Loucy (cell line): ENCODE data around the gene MICAL3.

ENCODE experiments used
- H2AFZ ChIP-seq: fragments of 200-600 bp; sonication (generic); 2 replicates; pipeline ENCODE4 v1.6.0; 2016; ENCODE audit warnings: antibody characterized with exemption, mild to moderate bottlenecking, low read length, moderate library complexity
- H3F3A ChIP-seq: fragments of 200-600 bp; 2 replicates; pipeline ENCODE4 v1.6.0; 2016; ENCODE audit warnings: antibody characterized with exemption, low read depth, mild to moderate bottlenecking
- H3K27me3 ChIP-seq: fragments of 200-600 bp; sonication (generic); 2 replicates; pipeline ENCODE4 v1.6.1; 2014; ENCODE audit warnings: low read length, mild to moderate bottlenecking; ENCODE audit not compliant: insufficient read depth, poor library complexity, severe bottlenecking
- H3K36me3 ChIP-seq: fragments of 200-600 bp; sonication (generic); 2 replicates; pipeline ENCODE4 v1.6.1; 2016; ENCODE audit warnings: low read length; ENCODE audit not compliant: insufficient read depth
- H3K4me1 ChIP-seq: fragments of 200-600 bp; sonication (generic); 2 replicates; pipeline ENCODE4 v1.5.1; 2014; ENCODE audit warnings: low read length, mild to moderate bottlenecking; ENCODE audit not compliant: insufficient read depth, poor library complexity, severe bottlenecking
- H3K4me2 ChIP-seq: fragments of 200-600 bp; sonication (generic); 2 replicates; pipeline ENCODE4 v1.6.0; 2014; ENCODE audit warnings: antibody characterized with exemption, low read length, low read depth, mild to moderate bottlenecking; ENCODE audit not compliant: poor library complexity, severe bottlenecking
- H3K4me3 ChIP-seq: fragments of 200-600 bp; sonication (generic); 2 replicates; pipeline ENCODE4 v1.5.1; 2014; ENCODE audit warnings: low read length, mild to moderate bottlenecking, mixed read lengths; ENCODE audit not compliant: poor library complexity, severe bottlenecking
- H3K79me2 ChIP-seq: fragments of 200-600 bp; sonication (generic); 2 replicates; pipeline ENCODE4 v1.6.1; 2014; ENCODE audit warnings: low read length; ENCODE audit not compliant: insufficient read depth
- H3K9ac ChIP-seq: fragments of 200-600 bp; sonication (generic); 2 replicates; pipeline ENCODE4 v1.6.0; 2014; ENCODE audit warnings: mild to moderate bottlenecking, low read depth, low read length, moderate library complexity; ENCODE audit not compliant: poor library complexity, severe bottlenecking
- H3K9me2 ChIP-seq: fragments of 200-600 bp; sonication (generic); replicated peaks from 2 replicates; pipeline ENCODE4 v1.6.1; 2016; ENCODE audit warnings: low read depth, low read length, mixed read lengths
- H3K9me3 ChIP-seq: fragments of 200-600 bp; sonication (generic); 2 replicates; pipeline ENCODE4 v1.6.1; 2014; ENCODE audit warnings: mild to moderate bottlenecking, antibody characterized with exemption, low read length, low read depth; ENCODE audit not compliant: insufficient read depth
- H4K20me1 ChIP-seq: fragments of 200-600 bp; sonication (generic); 2 replicates; pipeline ENCODE4 v1.6.0; 2014; ENCODE audit warnings: antibody characterized with exemption, low read length, mild to moderate bottlenecking; ENCODE audit not compliant: insufficient read depth, poor library complexity, severe bottlenecking
- CTCF ChIP-seq: fragments of 200-600 bp; sonication (generic); conservative IDR thresholded peaks from 2 replicates; pipeline ENCODE4 v1.5.1; 2014; ENCODE audit warnings: mild to moderate bottlenecking, antibody characterized with exemption, low read length
- EZH2phosphoT487 ChIP-seq: fragments of 200-600 bp; IDR thresholded peaks from 2 replicates; pipeline ENCODE4 v1.6.1; 2018; ENCODE audit warnings: antibody characterized with exemption, mild to moderate bottlenecking, moderate library complexity, borderline replicate concordance

The MICAL3 gene

GRCh38 chr22:17797721-17798559 is 226.4 kb downstream of the MICAL3 start:
- TF ChIP-seq CTCF (no peak), EZH2phosphoT487 (no peak)
- Histone ChIP-seq H3K27me3 (no peaks in the 10 kb centered on the region), H3K79me2 (no peaks in the 10 kb centered on the region), H3F3A (no peaks in the 10 kb centered on the region), H3K4me2 (no peak overlapping the region), H3K9ac (no peak overlapping the region), H3K9me3 (no peaks in the 10 kb centered on the region), H2AFZ (no peak overlapping the region), H4K20me1 (no peaks in the 10 kb centered on the region), H3K36me3 (no peaks in the 10 kb centered on the region), H3K4me3 (no peak overlapping the region), H3K4me1 (no peaks in the 10 kb centered on the region), H3K9me2 (no peaks in the 10 kb centered on the region)

GRCh38 chr22:17796695-17797094 is 227.7 kb downstream of the MICAL3 start:
- Histone ChIP-seq H2AFZ (no peak overlapping the region), H3K4me1 (no peaks in the 10 kb centered on the region), H3K4me2 (no peak overlapping the region), H3K27me3 (no peaks in the 10 kb centered on the region), H3F3A (no peaks in the 10 kb centered on the region), H3K9me3 (no peaks in the 10 kb centered on the region), H3K9ac (no peak overlapping the region), H3K9me2 (no peaks in the 10 kb centered on the region), H3K79me2 (no peaks in the 10 kb centered on the region), H3K36me3 (no peaks in the 10 kb centered on the region), H4K20me1 (no peaks in the 10 kb centered on the region), H3K4me3 (no peak overlapping the region)
- TF ChIP-seq CTCF, result no peak
- TF ChIP-seq EZH2phosphoT487, result no peak

GRCh38 chr22:17795661-17796548 is 228.5 kb downstream of the MICAL3 start:
- Histone ChIP-seq H3K79me2 (no peaks in the 10 kb centered on the region), H3F3A (no peaks in the 10 kb centered on the region), H4K20me1 (no peaks in the 10 kb centered on the region), H3K4me1 (no peaks in the 10 kb centered on the region), H3K9ac (no peak overlapping the region), H3K36me3 (no peaks in the 10 kb centered on the region), H3K9me2 (no peaks in the 10 kb centered on the region), H3K4me3 (no peak overlapping the region), H3K27me3 (no peaks in the 10 kb centered on the region), H3K9me3 (no peaks in the 10 kb centered on the region), H3K4me2 (no peak overlapping the region), H2AFZ (no peak overlapping the region)
- no peak for TF ChIP-seq EZH2phosphoT487
- no peak for TF ChIP-seq CTCF
